CD4-positive, alpha-beta T cell treated with Interleukin-6 for 4 hours (primary cell): ENCODE data around the gene MFN2.
"Not testable (repeated sequence)": the region's sequence is repeated elsewhere in the genome, so short reads cannot be mapped to it uniquely, and the experiment has no call there.

ENCODE experiments used
- DNase-seq: peaks from one replicate; pipeline ENCODE4 v3.0.0-alpha.2; 2020; ENCODE audit warnings: mixed read lengths

Gene MFN2

GRCh38 chr1:11979851-11980675 is at the start of gene MFN2:
Gene MFN2 (plus strand): TSS chr1:11980444. CDS start chr1:11989169, 8,725 bp downstream.
- DNase-seq: peak; percentile 94

- DNase-seq: no peak
Observed at GRCh38 chr1:11930571-11931445, 49.4 kb upstream of the MFN2 start.

- no peak for DNase-seq
Observed at GRCh38 chr1:11931845-11932244, 48.4 kb upstream of the MFN2 start.

- DNase-seq: peak; percentile 92
Observed at GRCh38 chr1:11934302-11935056, 45.8 kb upstream of the MFN2 start, which contains the start of gene PLOD1. Gene PLOD1 (plus strand): TSS chr1:11934717. CDS start chr1:11934780, 63 bp downstream.

GRCh38 chr1:11935057-11935412 is 45.2 kb upstream of the MFN2 start:
- DNase-seq: no peak

- DNase-seq: not testable (repeated sequence)
Observed at GRCh38 chr1:11935733-11936132, 44.5 kb upstream of the MFN2 start.

GRCh38 chr1:11938722-11939526 is 41.3 kb upstream of the MFN2 start:
- DNase-seq: no peak

- DNase-seq: not testable (repeated sequence)
Observed at GRCh38 chr1:11939794-11940193, 40.5 kb upstream of the MFN2 start.

- no peak for DNase-seq
Observed at GRCh38 chr1:11940260-11940921, 39.9 kb upstream of the MFN2 start.

GRCh38 chr1:11942280-11942679 is 38.0 kb upstream of the MFN2 start:
- no peak for DNase-seq

GRCh38 chr1:11943619-11944018 is 36.6 kb upstream of the MFN2 start:
- DNase-seq: no peak

GRCh38 chr1:11944358-11944931 is 35.8 kb upstream of the MFN2 start:
- DNase-seq: no peak

- no peak for DNase-seq
Observed at GRCh38 chr1:11946647-11947046, 33.6 kb upstream of the MFN2 start.

- DNase-seq: no peak
Observed at GRCh38 chr1:11948822-11949458, 31.3 kb upstream of the MFN2 start.

GRCh38 chr1:11951901-11952300 is 28.3 kb upstream of the MFN2 start:
- DNase-seq: no peak

GRCh38 chr1:11952455-11953109 is 27.7 kb upstream of the MFN2 start:
- DNase-seq: no peak

GRCh38 chr1:11955221-11955620 is 25.0 kb upstream of the MFN2 start:
- no peak for DNase-seq

GRCh38 chr1:11957398-11957797 is 22.8 kb upstream of the MFN2 start:
- no peak for DNase-seq

- DNase-seq: no peak
Observed at GRCh38 chr1:11957897-11958296, 22.3 kb upstream of the MFN2 start.

- DNase-seq: no peak
Observed at GRCh38 chr1:11960276-11960675, 20.0 kb upstream of the MFN2 start.
